B cell (primary cell): ENCODE data around the gene ACIN1. TPM values are rescaled to one million over a fixed set of nuclear protein-coding genes. Genes with fewer than 3 reads are reported as not detected.

Experiments used
- ATAC-seq: fragments of 200-7000 bp; cut with Tn5 transposase; one replicate; pipeline ENCODE4 v1.10.0; 2021; ENCODE audit warnings: low read depth, mild to moderate bottlenecking, moderate number of reproducible peaks, moderate library complexity
- CTCF ChIA-PET: fragments of 350-600 bp; sonication (Branson Sonifier 250); formaldehyde crosslinking; loops from one replicate; lab custom pipeline; 2021; ENCODE audit warnings: antibody characterized with exemption, inconsistent platforms; lab: Charles Lee
- POLR2A ChIA-PET: fragments of 350-600 bp; sonication (Branson Sonifier 250); formaldehyde crosslinking; loops from one replicate; lab custom pipeline; 2021; ENCODE audit warnings: antibody characterized with exemption; lab: Charles Lee
- DNase-seq: peaks from one replicate; pipeline ENCODE4 v3.0.0; 2013
- H2AFZ ChIP-seq: 2 replicates; pipeline ENCODE4 v1.6.1; 2012; ENCODE audit warnings: mild to moderate bottlenecking, low read depth, low read length; ENCODE audit not compliant: insufficient read depth, poor library complexity, severe bottlenecking
- H3K27ac ChIP-seq, 2 donors: 1 replicate in 1 of 2; 2 replicates in 1 of 2; pipeline ENCODE4 v1.5.1; 2012 to 2013; ENCODE audit warnings: low read length in 2 of 2, mild to moderate bottlenecking in 2 of 2, moderate library complexity in 1 of 2
- H3K27me3 ChIP-seq, 4 experiments: fragments of 200-600 bp in 1 of 4; sonication (generic) in 1 of 4; replicated peaks in 1 of 4; 1 replicate in 2 of 4; 2 replicates in 2 of 4; pipeline versions ENCODE4 v1.6.1 to v1.7.0; 2013 to 2016; ENCODE audit warnings: low read length in 3 of 4, mild to moderate bottlenecking in 2 of 4, mixed read lengths in 1 of 4, moderate library complexity in 1 of 4; ENCODE audit not compliant: insufficient read depth in 4 of 4, control insufficient read depth in 3 of 4; ENCODE audit errors: control extremely low read depth in 1 of 4
- H3K36me3 ChIP-seq, 2 experiments: replicated peaks in 1 of 2; 1 replicate in 1 of 2; 2 replicates in 1 of 2; pipeline versions ENCODE4 v1.6.1 to v1.7.1; 2013; ENCODE audit warnings: low read length in 1 of 2; ENCODE audit not compliant: insufficient read depth in 2 of 2, control insufficient read depth in 1 of 2; ENCODE audit errors: control extremely low read depth in 1 of 2, extremely low read depth in 1 of 2
- H3K4me1 ChIP-seq, 2 donors: fragments of 200-600 bp in 1 of 2; sonication (generic) in 1 of 2; 1 replicate in 1 of 2; 2 replicates in 1 of 2; pipeline versions ENCODE4 v1.5.1 to v1.6.1; 2013 to 2017; ENCODE audit warnings: low read length in 2 of 2; ENCODE audit not compliant: control insufficient read depth in 2 of 2, insufficient read depth in 2 of 2
- H3K4me2 ChIP-seq: replicated peaks from 2 replicates; pipeline ENCODE3; 2012; ENCODE audit warnings: mild to moderate bottlenecking, low read depth, low read length; ENCODE audit not compliant: poor library complexity, severe bottlenecking
- H3K4me3 ChIP-seq, 5 experiments: fragments of 200-600 bp in 1 of 5; sonication (generic) in 1 of 5; 1 replicate in 3 of 5; 2 replicates in 2 of 5; pipeline versions ENCODE4 v1.5.1 to v1.7.0; 2011 to 2016; ENCODE audit warnings: low read length in 4 of 5, mild to moderate bottlenecking in 4 of 5, low read depth in 2 of 5, control low read depth in 1 of 5, moderate library complexity in 1 of 5; ENCODE audit not compliant: insufficient read depth in 1 of 5; ENCODE audit errors: control extremely low read depth in 1 of 5, extremely low read depth in 1 of 5
- H3K79me2 ChIP-seq: fragments of 200-600 bp; sonication (generic); one replicate; pipeline ENCODE4 v1.6.0; 2016; ENCODE audit warnings: low read length; ENCODE audit not compliant: control insufficient read depth, insufficient read depth
- H3K9ac ChIP-seq: fragments of 200-600 bp; sonication (generic); 2 replicates; pipeline ENCODE4 v1.6.1; 2017; ENCODE audit warnings: mild to moderate bottlenecking, low read length, moderate library complexity
- H3K9me3 ChIP-seq, 3 donors: one replicate each; pipeline versions ENCODE4 v1.6.1 to v1.7.1; 2013; ENCODE audit warnings: low read length in 2 of 3; ENCODE audit not compliant: control insufficient read depth in 2 of 3, insufficient read depth in 1 of 3; ENCODE audit errors: control extremely low read depth in 1 of 3
- H4K20me1 ChIP-seq: 2 replicates; pipeline ENCODE4 v1.6.0; 2012; ENCODE audit warnings: mild to moderate bottlenecking, low read length; ENCODE audit not compliant: insufficient read depth, control insufficient read depth, poor library complexity, severe bottlenecking
- H3K27ac Mint-ChIP-seq: one replicate; pipeline ENCODE4 v1.8.0; 2021; ENCODE audit warnings: mixed read lengths
- H3K27me3 Mint-ChIP-seq: one replicate; pipeline ENCODE4 v1.8.0; 2021; ENCODE audit warnings: mixed read lengths
- H3K4me1 Mint-ChIP-seq: one replicate; pipeline ENCODE4 v1.8.0; 2021; ENCODE audit warnings: mixed read lengths
- H3K4me3 Mint-ChIP-seq: one replicate; pipeline ENCODE4 v1.8.0; 2021; ENCODE audit warnings: mixed read lengths
- H3K9me3 Mint-ChIP-seq: one replicate; pipeline ENCODE4 v1.8.0; 2022; ENCODE audit warnings: mixed read lengths; ENCODE audit not compliant: insufficient read depth
- CTCF ChIP-seq: fragments of 200-600 bp; IDR thresholded peaks from one replicate; pipeline ENCODE4 v1.8.0; 2022; ENCODE audit warnings: antibody characterized with exemption, mild to moderate bottlenecking
- EZH2 ChIP-seq: IDR thresholded peaks from 2 replicates; pipeline ENCODE4 v1.6.1; 2012; ENCODE audit warnings: borderline replicate concordance, low read depth, mild to moderate bottlenecking, moderate library complexity, low read length; ENCODE audit not compliant: insufficient read depth, poor library complexity, severe bottlenecking
- WGBS: methylation state at CpG from one replicate; pipeline ENCODE4 v1.1.5; 2013; ENCODE audit warnings: missing lambda C conversion rate; ENCODE audit not compliant: insufficient coverage; 5-methylcytosine and 5-hydroxymethylcytosine counted together
- intact Hi-C: fragments of 100-400 bp; cut with micrococcal nuclease; formaldehyde crosslinking; loops from one replicate; pipeline ENCODE4 v1.10.0; 2022
- polyA plus RNA-seq: library from polyadenylated mRNA; depleted of rRNA; stranded (reverse); fragments of >200 nt; gene quantifications from 2 replicates; pipeline ENCODE4 v1.2.3, GENCODE V29; 2012
- total RNA-seq, 2 donors: library from RNA; stranded (reverse); fragments of 120-200 nt in 1 of 2; gene quantifications; 1 replicate in 1 of 2; 2 replicates in 1 of 2; pipeline versions ENCODE4 v1.2.3 to v1.2.4, GENCODE V29; 2013 to 2022

The ACIN1 gene
- total and polyA plus RNA-seq, 2 donors (not counting 1 experiment from before 2014, with no cell fraction given), result 178 to 359 TPM

- no peak overlapping the region for H2AFZ ChIP-seq
- no peaks in the 10 kb centered on the region for H3K36me3 ChIP-seq
- H3K4me1 ChIP-seq, result peaks cover 10 to 16% of the 10 kb centered on the region in 2 donors
- POLR2A ChIA-PET, result no interaction called here
- no peak overlapping the region for H3K27ac ChIP-seq
- H3K9ac ChIP-seq, result no peak overlapping the region
- no peaks in the 10 kb centered on the region for H3K79me2 ChIP-seq
- Mint-ChIP-seq H3K27me3 (no peaks in the 10 kb centered on the region), H3K27ac (no peak overlapping the region), H3K4me3 (no peak overlapping the region), H3K4me1 (peaks cover 19% of the 10 kb centered on the region), H3K9me3 (no peaks in the 10 kb centered on the region)
- ATAC-seq, result no peak
- no peaks in the 10 kb centered on the region for H4K20me1 ChIP-seq
- H3K4me2 ChIP-seq, result no peak overlapping the region
- no peaks in the 10 kb centered on the region for H3K27me3 ChIP-seq
- 94% methylated on average over 5 of the region's 8 CpGs for WGBS
- CTCF ChIA-PET, result interaction anchor here (0.6 to 9.6 kb wide), 2 partner anchors 51 to 58 kb away, joined by 4 to 249 read pairs; partner anchors contain the start of gene SLC7A8
- intact Hi-C loops, result no loop called here
- no peak for TF ChIP-seq CTCF
- no peak for TF ChIP-seq EZH2
- H3K4me3 ChIP-seq, result no peak overlapping the region
- no peak for DNase-seq
- H3K9me3 ChIP-seq, result no peaks in the 10 kb centered on the region
These were observed 31.8 kb upstream of the ACIN1 start for GRCh38 chr14:23126548-23127278.

GRCh38 chr14:23125933-23126524 is 31.1 kb upstream of the ACIN1 start:
- no peak for TF ChIP-seq CTCF
- no peak for TF ChIP-seq EZH2
- no peak overlapping the region for H3K4me3 Mint-ChIP-seq
- no peaks in the 10 kb centered on the region for H3K27me3 Mint-ChIP-seq
- H3K4me2 ChIP-seq, result no peak overlapping the region
- DNase-seq (no peak), ATAC-seq (no peak)
- intact Hi-C loops, result no loop called here
- 96% methylated on average over 6 of the region's 9 CpGs for WGBS
- H4K20me1 ChIP-seq, result no peaks in the 10 kb centered on the region
- peaks cover 25% of the 10 kb centered on the region for H3K4me1 Mint-ChIP-seq
- POLR2A ChIA-PET, result no interaction called here
- no peak overlapping the region for H3K27ac Mint-ChIP-seq
- no peaks in the 10 kb centered on the region for H3K36me3 ChIP-seq
- no peaks in the 10 kb centered on the region for H3K9me3 ChIP-seq
- H3K9me3 Mint-ChIP-seq, result no peaks in the 10 kb centered on the region
- no peak overlapping the region for H2AFZ ChIP-seq
- CTCF ChIA-PET, result interaction anchor here (6.5 to 9.6 kb wide), 2 partner anchors 49 to 59 kb away, joined by 25 to 249 read pairs; partner anchors contain the start of gene SLC7A8
- no peak overlapping the region for H3K9ac ChIP-seq
- no peaks in the 10 kb centered on the region for H3K79me2 ChIP-seq
- H3K4me1 ChIP-seq, result peaks cover 17 to 23% of the 10 kb centered on the region in 2 donors
- no peak overlapping the region for H3K27ac ChIP-seq
- no peaks in the 10 kb centered on the region for H3K27me3 ChIP-seq
- H3K4me3 ChIP-seq, result no peak overlapping the region
